CMK (cell line): ENCODE results near the gene PASK.

Experiments
- DNase-seq: peaks from one replicate; pipeline ENCODE4 v3.0.0-alpha.2; 2010; ENCODE audit warnings: low read depth

PASK gene

DNA sequence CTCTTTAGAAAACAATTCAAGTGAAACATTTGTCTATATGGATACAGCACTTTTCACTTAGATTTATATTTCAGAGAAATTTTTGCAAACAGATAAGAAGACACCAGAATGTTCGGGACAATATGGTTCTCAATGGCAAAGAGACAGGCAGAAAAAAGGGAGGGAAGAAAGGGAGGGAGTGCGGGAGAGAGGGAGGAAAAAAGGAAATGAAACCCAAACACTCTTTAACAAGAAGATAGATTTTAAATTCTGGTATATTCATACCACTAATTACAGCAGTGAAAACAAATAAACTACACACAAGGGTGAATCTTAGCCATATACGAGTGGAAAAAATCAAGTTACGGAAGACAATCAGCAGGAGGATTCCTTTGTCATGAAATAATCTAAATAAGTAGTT lies 3.0 kb downstream of the PASK start:
- no peak for DNase-seq

DNA sequence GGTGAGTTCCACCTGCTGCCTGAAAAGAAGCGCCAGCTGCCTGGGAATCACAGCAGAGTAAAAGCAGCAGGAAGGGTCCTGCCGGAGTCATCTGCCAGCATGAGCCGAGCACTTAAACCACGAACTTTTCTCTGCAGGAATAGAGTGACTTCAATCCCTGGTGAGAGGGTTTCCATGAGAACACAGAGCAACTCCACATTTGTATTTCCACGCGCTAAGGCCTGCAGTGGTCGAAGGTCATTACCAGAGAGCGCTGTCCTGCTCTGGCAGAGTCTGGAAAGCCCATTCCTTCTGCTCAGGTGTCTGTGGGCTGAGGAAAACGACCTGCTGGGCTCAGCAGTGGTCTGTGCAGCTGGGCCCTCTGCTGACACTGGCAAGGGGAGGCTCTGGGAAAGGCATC lies 6.7 kb downstream of the PASK start:
- DNase-seq = no peak

DNA sequence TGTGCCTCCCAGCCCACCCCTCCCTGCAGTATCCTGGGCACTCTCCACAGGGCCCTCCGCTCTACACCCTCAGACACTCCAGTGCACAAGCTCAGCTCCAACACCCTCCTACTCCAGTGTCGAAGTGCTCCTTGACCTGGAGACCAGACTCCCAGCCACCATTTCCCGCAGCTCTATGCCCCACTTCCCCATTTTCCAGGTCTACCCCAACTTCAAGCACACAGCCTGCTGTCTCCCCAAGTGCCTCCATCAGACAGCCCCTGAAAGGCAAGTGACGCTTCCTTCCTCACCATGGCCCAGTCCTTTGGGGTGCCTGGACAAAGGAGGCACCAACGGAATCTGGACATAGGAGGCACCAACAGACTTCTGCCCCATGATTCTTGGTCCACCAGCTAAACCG lies 7.2 kb downstream of the PASK start:
- DNase-seq = no peak

DNA sequence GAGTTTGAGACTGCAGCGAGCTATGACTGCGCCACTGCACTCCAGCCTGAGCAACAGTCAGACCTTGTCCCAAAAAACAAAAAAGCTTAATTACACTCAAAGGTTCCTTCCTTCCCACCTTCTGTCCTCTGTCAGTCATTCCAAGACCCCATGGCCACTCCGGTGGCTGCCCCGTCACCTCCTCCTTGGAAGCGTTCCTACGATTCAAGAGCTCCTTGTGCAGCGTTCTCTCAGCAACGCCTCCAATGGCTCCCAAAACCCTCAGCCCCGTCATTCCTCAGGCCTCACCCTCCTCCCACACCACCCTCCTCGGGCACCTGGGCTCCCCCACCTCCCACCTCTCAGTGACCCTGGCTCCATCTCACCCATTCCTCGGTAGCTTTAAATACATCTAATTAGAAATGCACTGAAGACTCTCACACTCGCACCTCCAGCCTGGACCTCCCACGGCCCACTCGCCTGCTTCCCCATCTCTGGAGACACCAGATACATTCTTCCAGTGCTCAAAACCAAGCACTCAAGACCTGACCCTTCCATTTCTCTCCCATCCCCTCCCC lies 8.0 kb downstream of the PASK start:
- DNase-seq = no peak

DNA sequence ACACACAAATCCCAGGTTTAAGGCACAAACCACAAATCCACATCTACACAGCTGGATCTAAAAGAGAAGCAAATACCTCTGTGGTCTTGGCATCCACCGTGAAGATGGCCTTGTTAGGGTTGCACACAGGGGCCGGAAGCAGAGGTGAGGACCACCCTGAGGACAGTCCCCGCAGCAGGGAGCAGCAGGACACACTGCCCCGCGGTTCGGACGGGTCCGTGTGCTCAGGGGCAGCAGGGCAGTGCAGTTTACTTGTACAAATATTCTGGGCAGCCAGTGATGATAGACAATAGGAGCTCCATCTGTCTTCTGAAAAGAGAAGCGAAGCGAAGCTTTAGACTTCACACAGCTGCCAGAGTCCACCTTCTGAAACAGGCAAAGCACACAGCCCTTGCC lies 8.8 kb downstream of the PASK start:
- no peak for DNase-seq

DNA sequence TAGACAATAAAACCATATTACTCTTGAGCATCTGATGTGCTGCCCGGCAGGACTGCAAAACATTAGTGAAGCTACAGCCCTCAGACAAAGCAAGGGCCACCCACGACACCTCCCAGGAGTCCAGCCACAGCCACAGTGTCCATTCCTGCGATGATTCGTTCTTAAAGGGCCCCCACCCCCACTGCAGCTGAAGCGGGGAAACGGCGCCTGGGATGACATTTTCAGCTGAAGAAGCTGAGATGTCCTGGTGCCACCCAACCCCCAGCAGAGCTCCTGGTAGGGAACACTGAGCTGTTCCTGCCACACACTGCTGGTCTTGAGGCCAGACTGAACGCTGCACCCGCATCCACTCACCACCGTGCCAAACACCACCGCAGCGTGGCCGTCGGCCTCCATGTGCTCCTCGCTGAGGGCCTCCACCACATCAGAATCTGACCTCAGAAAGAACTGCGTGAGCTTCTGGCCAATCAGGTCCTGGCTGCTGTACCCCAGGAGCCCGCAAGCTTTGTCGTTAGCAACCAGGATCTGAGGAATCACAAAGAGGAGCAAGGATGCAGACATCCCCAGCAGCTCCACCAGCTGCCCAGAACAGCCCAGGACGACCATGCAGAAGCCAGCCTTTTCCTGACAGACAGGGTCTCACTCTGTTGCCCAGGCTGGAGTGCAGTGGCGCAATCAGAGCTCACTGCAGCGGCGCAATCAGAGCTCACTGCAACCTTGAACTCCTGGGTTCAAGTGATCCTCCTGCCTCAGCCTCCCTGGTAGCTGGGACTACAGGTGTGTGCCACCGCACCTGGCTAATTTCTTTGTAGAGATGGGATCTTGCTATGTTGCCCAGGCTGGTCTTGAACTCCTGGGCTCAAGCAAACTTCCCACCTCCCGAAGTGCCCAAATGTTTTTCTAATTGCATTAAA lies 9.5 kb downstream of the PASK start:
- no peak for DNase-seq

DNA sequence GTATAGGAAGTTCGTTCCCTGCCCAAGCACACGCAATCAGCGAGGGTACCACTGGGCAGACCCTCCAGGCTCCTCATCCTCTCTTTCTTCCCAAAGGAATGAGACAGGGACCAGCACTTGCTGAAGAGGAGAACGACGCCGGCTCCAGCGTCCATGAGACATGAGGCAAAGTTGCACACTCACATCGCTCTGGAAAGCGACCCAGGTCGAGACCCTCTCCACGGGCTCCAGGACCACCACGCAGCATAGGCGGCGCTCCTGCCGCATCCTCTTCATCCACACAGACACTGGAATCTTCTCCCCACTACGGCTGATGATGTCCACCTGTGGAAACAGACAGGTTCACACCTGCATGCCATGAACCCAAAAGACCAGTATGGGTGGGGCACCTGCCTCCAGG lies 10.8 kb downstream of the PASK start:
- DNase-seq = no peak

DNA sequence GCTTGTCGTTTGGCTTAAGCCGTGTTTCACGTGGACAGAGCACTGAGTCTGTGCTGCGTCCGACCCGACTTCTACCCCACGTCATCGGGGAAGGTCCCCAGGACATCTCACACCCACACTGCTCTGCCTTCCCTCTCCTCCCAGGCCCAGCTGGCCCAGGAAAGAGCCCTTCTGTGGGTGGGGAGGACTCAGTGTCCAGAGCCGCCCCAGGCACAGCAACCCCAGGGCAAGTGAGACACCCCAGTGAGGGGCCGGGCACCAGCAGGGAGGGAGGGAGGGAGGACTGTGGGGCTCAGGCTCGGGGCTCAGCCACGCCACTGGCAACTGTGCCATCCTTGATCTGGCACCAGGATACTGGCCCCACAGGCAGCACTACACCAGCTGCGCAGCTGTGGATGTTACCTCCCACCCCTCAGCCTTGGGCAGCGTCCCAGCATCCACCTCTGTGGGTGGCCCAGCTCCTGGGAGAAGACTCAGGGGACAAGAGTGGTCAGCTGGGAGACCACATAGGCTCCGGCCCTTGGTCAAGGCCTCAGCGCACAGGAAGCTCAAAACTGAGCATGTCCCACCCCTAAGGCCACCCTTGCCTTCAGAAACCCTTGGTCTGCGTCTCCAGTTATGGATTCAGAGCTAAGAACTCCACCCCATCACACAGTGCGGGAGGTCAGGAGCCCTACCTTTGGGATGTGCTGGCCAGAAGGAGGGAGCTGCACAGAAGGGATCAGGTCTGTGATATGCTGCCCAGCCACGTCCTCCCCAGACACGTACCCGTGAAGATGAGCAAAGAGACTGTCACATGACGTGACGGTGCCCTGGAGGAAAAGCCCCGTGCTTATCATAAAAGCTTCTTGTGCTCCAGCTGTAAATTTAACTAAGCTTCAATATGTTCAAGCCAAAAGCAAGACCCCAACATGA lies 11.7 kb downstream of the PASK start:
- no peak for DNase-seq

DNA sequence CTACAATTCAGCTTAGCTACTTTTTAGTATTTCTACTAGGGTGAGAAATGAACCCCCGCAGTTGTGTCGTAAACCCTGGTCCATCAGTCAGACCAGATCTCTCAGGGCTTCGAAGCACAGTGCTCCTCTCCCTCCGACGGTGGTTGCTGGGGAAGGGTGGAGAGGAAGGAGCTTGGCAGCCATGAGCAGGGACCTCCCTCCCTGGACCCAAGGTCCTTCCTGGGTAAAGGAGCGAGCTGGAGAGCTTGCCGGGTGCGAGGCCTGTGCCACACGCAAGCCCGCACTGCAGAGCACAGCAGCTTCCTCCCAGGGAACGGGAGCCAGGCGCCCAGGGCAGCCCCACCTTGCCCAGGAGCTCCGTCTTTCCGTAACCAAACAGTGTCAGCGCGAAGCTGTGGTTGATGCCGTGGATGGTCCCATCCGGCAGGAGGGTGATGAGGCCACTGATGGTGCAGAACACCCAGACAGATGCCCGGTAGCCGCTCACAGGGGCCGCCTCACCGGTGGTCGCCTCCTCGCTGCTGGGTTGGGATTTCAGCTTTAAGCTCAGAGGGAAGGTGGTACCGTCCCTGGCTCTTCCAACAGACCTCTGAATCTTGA lies 12.5 kb downstream of the PASK start:
- no peak for DNase-seq

DNA sequence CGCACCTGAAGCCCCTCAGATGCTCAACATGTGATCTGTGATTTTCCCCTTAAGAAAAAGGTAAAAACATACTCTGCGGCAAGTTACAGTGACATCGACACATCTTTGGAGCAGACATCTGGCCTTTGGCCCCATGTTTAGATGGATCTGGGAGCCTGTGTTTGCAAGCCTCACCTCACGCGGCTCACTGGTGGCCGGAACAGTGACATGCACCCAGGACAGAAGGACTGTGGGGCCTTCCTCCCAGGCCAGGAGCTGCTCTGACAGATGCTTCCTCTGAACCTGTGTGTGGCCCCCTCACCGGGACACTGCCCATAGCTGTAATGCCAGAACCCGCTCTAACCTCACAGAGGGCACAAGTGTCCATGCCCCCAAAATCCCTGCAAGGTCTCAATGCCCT lies 13.1 kb downstream of the PASK start:
- DNase-seq = no peak

DNA sequence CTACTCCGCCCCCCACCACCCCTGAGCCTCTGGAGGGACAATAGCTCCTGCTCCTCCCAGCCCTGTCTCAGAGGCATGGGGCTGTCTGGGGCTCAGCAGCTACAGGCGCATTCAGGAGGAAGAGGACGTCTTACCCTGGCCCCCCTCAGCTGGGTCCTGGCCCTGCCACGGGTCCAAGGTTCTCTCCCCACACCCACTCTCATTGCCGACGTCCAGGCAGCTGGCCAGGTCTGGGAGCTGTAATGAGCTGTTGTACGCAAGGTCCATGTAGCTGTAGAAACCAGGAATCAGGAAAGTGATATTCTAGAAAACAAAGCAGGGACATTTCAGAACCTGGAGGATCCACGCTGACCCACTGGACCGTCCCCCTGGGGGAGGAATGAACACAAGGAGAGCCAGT lies 13.5 kb downstream of the PASK start:
- DNase-seq = no peak

DNA sequence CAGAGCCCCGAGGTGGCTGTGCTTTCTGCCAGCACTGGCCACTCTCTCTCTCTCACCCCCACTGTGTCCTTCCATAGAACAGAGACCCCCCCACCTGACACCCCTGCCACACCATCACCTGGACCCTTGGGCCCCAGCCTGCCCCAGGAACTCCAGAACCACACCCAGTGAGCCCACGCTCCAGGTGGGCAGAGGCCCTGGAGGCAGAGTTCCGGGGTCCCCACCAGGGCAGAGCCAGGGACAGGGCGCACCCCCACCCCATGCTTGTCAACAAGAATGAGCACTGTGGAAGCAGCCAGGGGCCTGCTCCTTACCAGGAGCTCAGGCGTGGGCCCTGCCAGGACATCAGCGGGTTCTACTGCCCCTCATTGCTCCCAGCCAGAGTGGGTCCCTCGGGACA lies 14.6 kb downstream of the PASK start:
- no peak for DNase-seq

DNA sequence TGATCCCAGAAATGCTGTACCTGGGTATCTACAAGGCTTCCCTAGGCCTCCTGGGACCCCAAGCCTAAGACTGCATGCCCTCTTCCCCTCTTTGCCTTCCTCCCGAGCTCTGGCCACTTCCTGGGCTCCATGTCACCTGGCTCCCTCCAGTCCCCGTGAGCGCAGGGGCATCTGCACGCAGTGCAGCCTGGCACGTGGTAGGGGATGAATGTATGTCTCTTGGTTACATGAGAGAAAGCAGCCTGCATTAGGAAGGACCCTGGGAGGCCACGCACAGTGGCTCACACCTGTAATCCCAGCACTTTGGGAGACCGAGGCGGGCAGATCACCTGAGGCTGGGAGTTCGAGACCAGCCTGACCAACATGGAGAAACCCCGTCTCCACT lies 15.8 kb downstream of the PASK start:
- no peak for DNase-seq

DNA sequence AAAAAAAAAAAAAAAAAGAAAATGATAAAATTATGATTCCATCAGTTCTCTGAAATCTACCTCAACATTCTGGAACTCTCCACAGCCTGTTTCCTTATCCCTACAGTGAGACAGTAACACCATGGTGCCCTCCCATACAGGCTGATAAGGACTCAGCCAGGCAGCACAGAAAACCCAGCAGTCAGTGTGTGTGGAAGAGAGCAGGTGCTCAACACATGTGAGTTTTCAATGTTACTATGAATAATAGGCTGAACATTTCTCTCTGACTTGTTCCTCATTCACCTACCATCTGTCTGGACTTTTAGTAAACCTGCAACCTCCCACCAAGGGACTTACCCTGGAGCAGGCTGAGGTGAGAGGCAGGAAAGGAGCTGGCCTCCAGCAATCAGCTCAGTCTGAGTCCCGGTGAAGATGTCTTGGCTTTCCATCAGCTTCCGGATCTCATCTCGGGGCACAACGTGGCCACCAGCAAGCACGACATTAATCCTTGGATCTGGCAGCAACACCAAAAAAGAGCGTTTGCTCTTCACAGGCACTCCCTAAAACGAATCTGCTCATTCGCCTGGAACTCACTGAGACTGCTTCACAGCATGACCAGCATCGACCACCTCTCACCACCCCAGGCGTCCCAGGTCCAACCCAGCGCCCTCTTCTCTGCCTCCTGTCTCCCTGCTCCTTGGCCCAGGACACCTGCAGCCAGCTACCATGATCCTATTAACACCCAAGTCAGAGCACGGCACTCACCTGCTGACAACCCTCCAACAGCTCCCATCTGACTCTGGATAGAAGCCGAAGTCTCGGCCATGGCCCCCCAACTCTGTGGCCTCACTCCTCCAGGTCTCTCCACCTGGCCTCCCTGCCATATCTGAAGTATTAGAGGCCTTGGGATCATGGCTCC lies 16.5 kb downstream of the PASK start:
- no peak for DNase-seq

DNA sequence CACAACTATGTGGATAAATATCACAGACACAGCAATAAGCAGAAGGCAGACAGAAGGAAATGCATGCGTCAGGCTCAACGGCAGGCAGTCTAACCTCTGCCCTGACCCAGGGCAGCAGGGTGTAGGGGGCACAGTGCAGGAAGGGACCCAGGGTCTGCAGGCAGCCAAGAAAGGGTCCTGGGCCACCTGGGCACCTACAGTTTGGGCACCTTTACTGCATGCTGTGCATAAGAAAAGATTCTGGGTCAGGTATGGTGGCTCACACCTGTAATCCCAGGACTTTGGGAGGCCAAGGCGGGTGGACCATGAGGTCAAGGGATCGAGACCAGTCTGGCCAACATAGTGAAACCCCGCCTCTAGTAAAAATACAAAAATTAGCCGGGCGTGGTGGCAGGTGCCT lies 17.7 kb downstream of the PASK start:
- no peak for DNase-seq

DNA sequence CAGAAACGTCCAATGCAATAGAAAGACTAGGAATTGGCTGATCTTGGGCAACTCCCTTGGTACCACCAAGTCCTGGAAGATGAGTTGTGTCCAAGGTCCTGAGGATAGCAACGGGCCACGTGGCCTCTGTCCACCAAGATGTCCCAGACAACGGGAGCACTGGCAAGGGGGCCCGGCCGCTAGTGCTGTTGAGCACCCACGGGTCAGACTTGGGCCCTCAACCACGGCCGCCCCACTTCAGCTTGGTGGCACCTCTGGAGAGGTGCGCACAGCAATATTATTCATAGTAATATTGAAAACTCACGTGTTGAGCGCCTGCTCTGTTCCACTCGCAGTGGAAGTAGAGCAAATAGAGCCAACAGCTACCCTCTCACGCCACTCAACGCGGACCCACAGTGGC lies 19.0 kb downstream of the PASK start:
- DNase-seq = no peak

DNA sequence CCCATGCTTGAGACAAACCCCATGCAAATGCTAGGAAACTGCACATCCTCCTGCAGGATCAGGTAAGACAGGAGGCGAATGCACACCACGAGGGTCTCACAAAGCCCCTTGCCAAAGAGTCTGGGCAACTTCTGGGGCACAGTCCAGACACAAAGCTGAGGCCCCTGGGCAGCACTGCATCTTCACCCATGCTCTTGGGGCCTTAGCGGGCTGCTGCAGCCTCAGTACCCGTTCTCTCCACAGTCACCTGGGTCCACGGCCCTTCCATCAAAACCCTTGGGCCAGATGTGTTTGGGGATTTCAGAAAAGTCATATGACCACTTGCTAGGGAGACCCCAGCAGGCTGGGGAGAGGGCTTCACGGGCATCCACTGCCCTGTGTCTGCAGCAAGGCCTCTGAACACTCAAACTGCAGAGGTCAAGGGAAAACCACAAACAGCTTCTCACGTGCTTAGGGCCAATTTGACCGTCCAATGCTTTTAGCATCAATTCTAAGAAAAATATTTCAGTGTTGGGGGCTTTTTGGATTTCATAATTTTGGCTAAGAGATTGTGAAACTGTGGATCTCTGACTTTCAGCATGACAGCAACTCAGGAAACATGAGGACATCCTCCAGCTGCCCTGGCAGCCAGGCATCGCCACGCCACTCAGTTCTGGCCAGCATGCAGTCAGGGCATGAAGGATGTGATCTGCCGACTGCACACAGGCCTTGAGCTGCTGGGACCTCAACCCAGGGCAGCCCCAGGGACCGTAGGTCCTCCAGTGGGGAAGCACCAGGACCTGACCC lies 20.0 kb downstream of the PASK start:
- DNase-seq = no peak

DNA sequence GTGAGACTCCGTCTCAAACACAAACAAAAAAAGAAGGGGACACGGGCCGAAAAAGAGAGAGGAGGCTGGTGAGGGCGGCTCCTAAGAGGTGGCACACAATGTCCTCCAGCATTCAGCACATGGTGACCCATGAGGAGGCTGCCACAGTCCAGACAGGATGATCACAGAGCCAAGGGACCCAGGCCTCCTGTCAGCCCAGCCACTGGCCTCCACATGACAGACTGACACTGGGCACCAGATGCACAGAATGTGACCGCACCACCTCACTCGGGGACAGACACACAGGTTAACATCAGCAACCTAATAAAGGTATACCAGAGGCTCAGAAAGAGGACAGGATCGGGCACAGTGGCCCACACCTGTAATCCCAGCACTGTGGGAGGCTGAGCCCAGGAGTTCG lies 21.0 kb downstream of the PASK start:
- DNase-seq = no peak

DNA sequence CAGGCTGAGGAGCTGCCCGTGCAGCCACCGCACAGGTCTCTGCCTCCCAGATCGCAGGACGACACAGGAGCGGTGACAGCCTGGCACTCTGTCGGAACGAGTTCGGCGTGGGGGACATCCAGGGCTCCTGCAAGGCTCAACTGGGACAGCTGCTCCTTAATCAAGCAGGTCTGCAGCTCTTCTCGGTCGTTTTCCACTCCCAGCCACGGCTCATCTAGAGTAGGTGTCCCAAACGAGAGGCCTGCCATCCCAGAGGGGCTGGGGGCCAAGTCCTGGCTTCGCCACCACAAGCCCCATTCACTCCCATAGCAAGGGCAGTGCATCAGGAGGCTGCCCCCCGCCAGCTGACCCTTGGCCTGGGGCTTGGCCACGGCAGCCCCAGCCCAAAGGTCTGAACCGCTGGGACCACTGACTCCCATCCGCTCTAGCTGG lies 22.5 kb downstream of the PASK start:
- no peak for DNase-seq

DNA sequence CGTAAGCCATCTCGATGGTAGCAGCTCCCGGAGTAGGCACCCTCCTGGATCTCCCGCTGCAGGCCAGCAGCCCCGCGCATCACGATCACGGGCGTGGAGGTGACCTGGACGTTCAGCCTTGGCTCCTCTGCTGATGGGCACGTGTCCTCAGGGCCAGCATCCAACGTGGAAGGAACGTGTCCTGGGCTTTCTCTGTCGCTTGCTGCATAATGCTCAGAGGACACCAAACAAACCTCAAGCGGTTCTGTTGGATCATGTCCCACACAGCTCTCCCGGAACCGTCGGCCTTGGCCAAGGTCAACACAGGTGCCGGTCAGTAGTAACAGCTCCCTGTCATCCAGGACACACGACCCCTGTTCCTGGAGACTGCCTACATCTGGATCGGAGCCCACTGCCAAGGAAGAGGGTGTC lies 23.1 kb downstream of the PASK start:
- DNase-seq = no peak

DNA sequence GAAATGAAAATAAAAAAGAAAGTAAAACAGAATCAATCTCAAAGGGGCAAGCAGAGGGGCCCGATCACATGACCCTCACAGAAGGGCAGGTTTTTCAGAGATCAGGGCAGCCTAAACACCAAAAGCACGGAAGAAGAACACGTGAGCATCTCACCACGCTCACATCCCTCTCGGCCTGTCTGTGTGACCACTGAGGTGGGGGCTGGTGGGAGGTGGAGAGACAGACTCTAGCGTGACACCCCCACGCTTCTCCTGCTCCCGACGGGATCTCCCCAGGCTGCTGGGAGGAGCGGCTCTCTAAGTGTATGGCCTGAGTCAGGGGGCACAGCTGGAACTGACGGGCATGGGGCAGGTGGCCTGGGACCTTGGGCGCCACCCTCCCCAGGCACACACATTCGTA lies 23.6 kb downstream of the PASK start:
- no peak for DNase-seq
